HG02642 (cell line): ENCODE measurements around the gene SRGAP1.
"Not testable (repeated sequence)": the region's sequence is repeated elsewhere in the genome, so short reads cannot be mapped to it uniquely, and the experiment has no call there.

Experiments used
- ATAC-seq: cut with Tn5 transposase; IDR thresholded peaks from one replicate; pipeline ENCODE4 v1.9.1; 2021; ENCODE audit warnings: mild to moderate bottlenecking; ENCODE audit not compliant: unreplicated experiment, poor library complexity

The SRGAP1 gene

GRCh38 chr12:64128366-64128765, 283.9 kb downstream of the SRGAP1 start:
- no peak for ATAC-seq

GRCh38 chr12:64130476-64130875, 286.0 kb downstream of the SRGAP1 start:
- not testable (repeated sequence) for ATAC-seq

GRCh38 chr12:64131456-64131855, 287.0 kb downstream of the SRGAP1 start:
- ATAC-seq, result not testable (repeated sequence)

GRCh38 chr12:64132672-64133071, 288.2 kb downstream of the SRGAP1 start:
- ATAC-seq, result not testable (repeated sequence)

GRCh38 chr12:64137117-64137516, 292.6 kb downstream of the SRGAP1 start:
- no peak for ATAC-seq

- ATAC-seq, result no peak
Measured at GRCh38 chr12:64139021-64139420, 294.5 kb downstream of the SRGAP1 start.

- ATAC-seq, result no peak
Measured at GRCh38 chr12:64142382-64142781, 297.9 kb downstream of the SRGAP1 start.

- no peak for ATAC-seq
Measured at GRCh38 chr12:64142784-64143183, 298.3 kb downstream of the SRGAP1 start.

GRCh38 chr12:64145226-64145625, 300.7 kb downstream of the SRGAP1 start:
- no peak for ATAC-seq

- ATAC-seq, result no peak
Measured at GRCh38 chr12:64147011-64147631, 302.6 kb downstream of the SRGAP1 start.

- no peak for ATAC-seq
Measured at GRCh38 chr12:64147875-64148274, 303.4 kb downstream of the SRGAP1 start.

- ATAC-seq, result no peak
Measured at GRCh38 chr12:64154677-64155076, 310.2 kb downstream of the SRGAP1 start.

- ATAC-seq, result no peak
Measured at GRCh38 chr12:64157110-64157509, 312.6 kb downstream of the SRGAP1 start.

GRCh38 chr12:64160021-64160710, 315.7 kb downstream of the SRGAP1 start:
- no peak for ATAC-seq

- ATAC-seq, result no peak
Measured at GRCh38 chr12:64160711-64161060, 316.2 kb downstream of the SRGAP1 start.

- ATAC-seq, result not testable (repeated sequence)
Measured at GRCh38 chr12:64166606-64167005, 322.1 kb downstream of the SRGAP1 start.

- not testable (repeated sequence) for ATAC-seq
Measured at GRCh38 chr12:64167041-64167440, 322.5 kb downstream of the SRGAP1 start.

GRCh38 chr12:64170024-64170423, 325.5 kb downstream of the SRGAP1 start:
- no peak for ATAC-seq

- no peak for ATAC-seq
Measured at GRCh38 chr12:64170730-64171129, 326.2 kb downstream of the SRGAP1 start.

- ATAC-seq, result no peak
Measured at GRCh38 chr12:64171715-64172114, 327.2 kb downstream of the SRGAP1 start.

GRCh38 chr12:64172143-64172970, 327.9 kb downstream of the SRGAP1 start:
- ATAC-seq, result no peak
